ENCODE results near the gene SPI1.

SPI1 gene

GRCh38 chr11:47357985-47358730, 20.2 kb downstream of the SPI1 start:
- no peak for DNase-seq (ENCODE audit: low spot score)

GRCh38 chr11:47356998-47357329, 21.4 kb downstream of the SPI1 start:
- DNase-seq (ENCODE audit: low spot score), result no peak

- DNase-seq (ENCODE audit: low spot score), result no peak
These were observed 22.0 kb downstream of the SPI1 start for GRCh38 chr11:47356129-47356997.

GRCh38 chr11:47355283-47356128, 22.8 kb downstream of the SPI1 start:
- peak; percentile 97 for DNase-seq (ENCODE audit: low spot score)

- peak; percentile 66 for DNase-seq (ENCODE audit: low spot score)
These were observed 23.4 kb downstream of the SPI1 start for GRCh38 chr11:47354913-47355282.

GRCh38 chr11:47353978-47354774, 24.2 kb downstream of the SPI1 start:
- no peak for DNase-seq (ENCODE audit: low spot score)

- DNase-seq (ENCODE audit: low spot score), result no peak
These were observed 25.8 kb downstream of the SPI1 start, which contains the start of gene MYBPC3 for GRCh38 chr11:47352556-47352955. TSS of gene MYBPC3 (minus strand) at chr11:47352702. CDS start at chr11:47352647, 55 bp downstream.

GRCh38 chr11:47351156-47352126, 26.9 kb downstream of the SPI1 start:
- no peak for DNase-seq (ENCODE audit: low spot score)

- no peak for DNase-seq (ENCODE audit: low spot score)
These were observed 28.0 kb downstream of the SPI1 start for GRCh38 chr11:47350315-47350714.

- DNase-seq (ENCODE audit: low spot score), result no peak
These were observed 28.7 kb downstream of the SPI1 start for GRCh38 chr11:47349521-47350095.

- no peak for DNase-seq (ENCODE audit: low spot score)
These were observed 29.5 kb downstream of the SPI1 start for GRCh38 chr11:47348859-47349258.

GRCh38 chr11:47348131-47348802, 30.1 kb downstream of the SPI1 start:
- DNase-seq (ENCODE audit: low spot score), result no peak

GRCh38 chr11:47347137-47347536, 31.2 kb downstream of the SPI1 start:
- no peak for DNase-seq (ENCODE audit: low spot score)

- DNase-seq (ENCODE audit: low spot score), result no peak
These were observed 32.3 kb downstream of the SPI1 start for GRCh38 chr11:47345890-47346563.

- no peak for DNase-seq (ENCODE audit: low spot score)
These were observed 35.5 kb downstream of the SPI1 start for GRCh38 chr11:47342854-47343253.

- DNase-seq (ENCODE audit: low spot score), result no peak
These were observed 36.1 kb downstream of the SPI1 start for GRCh38 chr11:47342036-47342803.

- DNase-seq (ENCODE audit: low spot score), result no peak
These were observed 37.2 kb downstream of the SPI1 start for GRCh38 chr11:47340980-47341775.
